GM23338 (cell line): ENCODE measurements around the gene OR7D4. TPM values are rescaled to one million over a fixed set of nuclear protein-coding genes. Genes with fewer than 3 reads are reported as not detected.

ENCODE experiments used
- ATAC-seq: fragments of 200-7000 bp; cut with Tn5 transposase; 3 replicates; pipeline ENCODE4 v1.9.1; 2020
- DNase-seq: peaks from one replicate; pipeline ENCODE4 v3.0.0-alpha.2; 2015; ENCODE audit warnings: low spot score
- H2AFZ ChIP-seq: fragments of 200-600 bp; sonication (generic); 2 replicates; pipeline ENCODE4 v1.8.0; 2016; ENCODE audit warnings: antibody characterized with exemption, mild to moderate bottlenecking, moderate library complexity
- H3F3A ChIP-seq: fragments of 200-600 bp; sonication (generic); replicated peaks from 2 replicates; pipeline ENCODE4 v1.8.0; 2017; ENCODE audit warnings: antibody characterized with exemption, mixed run types, low read depth
- H3K27ac ChIP-seq: fragments of 200-600 bp; sonication (generic); 2 replicates; pipeline ENCODE4 v1.6.1; 2016; ENCODE audit warnings: low read depth
- H3K27me3 ChIP-seq: fragments of 200-600 bp; sonication (generic); 2 replicates; pipeline ENCODE4 v1.8.0; 2016; ENCODE audit warnings: mild to moderate bottlenecking, mixed run types, moderate library complexity; ENCODE audit not compliant: insufficient read depth
- H3K36me3 ChIP-seq: fragments of 200-600 bp; sonication (generic); 2 replicates; pipeline ENCODE4 v1.8.0; 2016; ENCODE audit warnings: mild to moderate bottlenecking; ENCODE audit not compliant: insufficient read depth
- H3K4me1 ChIP-seq: fragments of 200-600 bp; sonication (generic); 2 replicates; pipeline ENCODE4 v1.8.0; 2016; ENCODE audit warnings: mild to moderate bottlenecking, moderate library complexity; ENCODE audit not compliant: insufficient read depth
- H3K4me2 ChIP-seq: fragments of 200-600 bp; sonication (generic); 2 replicates; pipeline ENCODE4 v1.7.1; 2017; ENCODE audit warnings: mixed run types
- H3K4me3 ChIP-seq: fragments of 200-600 bp; sonication (generic); 2 replicates; pipeline ENCODE4 v1.6.1; 2016; ENCODE audit warnings: mixed run types
- H3K79me2 ChIP-seq: fragments of 200-600 bp; sonication (generic); replicated peaks from 2 replicates; pipeline ENCODE4 v1.8.0; 2017; ENCODE audit warnings: mild to moderate bottlenecking; ENCODE audit not compliant: insufficient read depth
- H3K9me2 ChIP-seq: fragments of 200-600 bp; sonication (generic); 2 replicates; pipeline ENCODE4 v1.8.0; 2017; ENCODE audit not compliant: insufficient read depth
- H4K20me1 ChIP-seq: fragments of 200-600 bp; sonication (generic); replicated peaks from 2 replicates; pipeline ENCODE4 v1.8.0; 2017; ENCODE audit warnings: mild to moderate bottlenecking; ENCODE audit not compliant: insufficient read depth
- H3K27ac Mint-ChIP-seq: 2 replicates; pipeline ENCODE4 v1.8.0; 2020; ENCODE audit warnings: inconsistent platforms, mild to moderate bottlenecking, moderate library complexity, mixed read lengths
- H3K27me3 Mint-ChIP-seq: 3 replicates; pipeline ENCODE4 v1.8.0; 2022; ENCODE audit warnings: low read depth, mild to moderate bottlenecking, moderate library complexity, mixed read lengths, inconsistent platforms; ENCODE audit not compliant: insufficient read depth, poor library complexity
- H3K36me3 Mint-ChIP-seq: 3 replicates; pipeline ENCODE4 v1.8.0; 2021; ENCODE audit warnings: low read depth, mild to moderate bottlenecking, inconsistent platforms, moderate library complexity, mixed read lengths
- H3K4me1 Mint-ChIP-seq: 3 replicates; pipeline ENCODE4 v1.8.0; 2020; ENCODE audit warnings: mild to moderate bottlenecking, inconsistent platforms, mixed read lengths
- H3K4me3 Mint-ChIP-seq: 3 replicates; pipeline ENCODE4 v1.8.0; 2021; ENCODE audit warnings: moderate library complexity, mild to moderate bottlenecking, inconsistent platforms, mixed read lengths
- H3K9me3 Mint-ChIP-seq: 3 replicates; pipeline ENCODE4 v1.8.0; 2020; ENCODE audit warnings: moderate library complexity, mild to moderate bottlenecking, inconsistent platforms, mixed read lengths
- CREB1 ChIP-seq: fragments of 250-450 bp; sonication (Bioruptor Pico); IDR thresholded peaks from 2 replicates; pipeline ENCODE4 v1.5.0; 2020; ENCODE audit warnings: low read depth, mild to moderate bottlenecking, moderate library complexity
- CTCF ChIP-seq, 2 experiments: fragments of 200-600 bp in 1 of 2; sonication (generic) in 1 of 2; conservative IDR thresholded peaks; 2 replicates each; pipeline versions ENCODE4 v1.5.1 to v1.6.1; 2016 to 2017; ENCODE audit warnings: antibody characterized with exemption in 2 of 2, low read depth in 2 of 2, mild to moderate bottlenecking in 2 of 2, moderate library complexity in 1 of 2
- ETS1 ChIP-seq: IDR thresholded peaks from 2 replicates; pipeline ENCODE4 v1.6.1; 2016; ENCODE audit warnings: antibody characterized with exemption
- EZH2 ChIP-seq: fragments of 200-600 bp; sonication (generic); IDR thresholded peaks from one replicate; pipeline ENCODE4 v1.8.0; 2017; ENCODE audit warnings: antibody characterized with exemption, mild to moderate bottlenecking, low read depth; ENCODE audit not compliant: unreplicated experiment
- EZH2phosphoT487 ChIP-seq: fragments of 200-600 bp; sonication (generic); IDR thresholded peaks from one replicate; pipeline ENCODE4 v1.8.1; 2018; ENCODE audit warnings: antibody characterized with exemption; ENCODE audit not compliant: unreplicated experiment
- JUNB ChIP-seq: IDR thresholded peaks from one replicate; pipeline ENCODE4 v1.6.1; 2016; ENCODE audit warnings: antibody characterized with exemption; ENCODE audit not compliant: unreplicated experiment
- NANOG ChIP-seq: IDR thresholded peaks from 2 replicates; pipeline ENCODE4 v1.6.1; 2016; ENCODE audit warnings: antibody characterized with exemption, borderline replicate concordance
- POLR2AphosphoS5 ChIP-seq: IDR thresholded peaks from 2 replicates; pipeline ENCODE4 v1.6.1; 2016; ENCODE audit warnings: antibody characterized with exemption, low read depth
- REST ChIP-seq: IDR thresholded peaks from one replicate; pipeline ENCODE4 v1.6.1; 2018; ENCODE audit warnings: antibody characterized with exemption; ENCODE audit not compliant: unreplicated experiment
- STAT1 ChIP-seq: IDR thresholded peaks from one replicate; pipeline ENCODE4 v1.6.1; 2016; ENCODE audit warnings: antibody characterized with exemption; ENCODE audit not compliant: unreplicated experiment
- ZNF114 ChIP-seq: fragments of 250-450 bp; sonication (Bioruptor Pico); IDR thresholded peaks from 2 replicates; pipeline ENCODE4 v1.5.0; 2020; ENCODE audit warnings: mild to moderate bottlenecking, moderate library complexity
- ZNF331 ChIP-seq: fragments of 250-450 bp; sonication (Bioruptor Pico); IDR thresholded peaks from 2 replicates; pipeline ENCODE4 v1.5.0; 2020; ENCODE audit warnings: low read depth, mild to moderate bottlenecking, moderate library complexity
- ZNF462 ChIP-seq: fragments of 250-450 bp; sonication (Bioruptor Pico); IDR thresholded peaks from 2 replicates; pipeline ENCODE4 v1.5.0; 2020; ENCODE audit warnings: mild to moderate bottlenecking, moderate library complexity
- polyA plus RNA-seq: library from polyadenylated mRNA; unstranded; fragments of >200 nt; fragmentation: Nextera tagmentation; extraction: Ambion mirVana; gene quantifications from 2 replicates; pipeline ENCODE4 v1.2.1, GENCODE V29; 2016
- total RNA-seq: library from RNA; depleted of rRNA; stranded (reverse); fragments of >200 nt; shearing (Covaris generic); gene quantifications from 2 replicates; pipeline ENCODE4 v1.2.3, GENCODE V29; 2014

Gene OR7D4
- total and polyA plus RNA-seq, 2 experiments from 2014 or later = not detected

DNA sequence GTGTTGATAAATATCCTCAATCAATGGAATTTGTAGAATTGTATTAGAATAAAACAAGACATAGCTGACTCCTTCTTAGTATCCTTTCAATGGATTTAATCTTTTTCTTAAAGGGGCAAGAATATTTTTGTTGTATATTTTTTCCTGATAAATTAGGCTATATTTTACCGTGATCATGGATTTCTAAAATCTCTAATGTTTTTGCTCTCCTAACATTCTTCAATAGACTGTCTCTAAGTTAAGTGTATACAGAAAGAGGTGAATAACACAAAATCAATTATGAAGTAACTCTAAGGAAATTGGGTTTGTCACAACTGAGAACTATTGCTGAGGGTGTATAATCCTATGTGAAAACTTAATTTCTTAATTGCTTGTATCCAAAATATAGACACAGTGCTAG, 31.2 kb upstream of the OR7D4 start, which contains the start of gene OR7E24:
OR7E24 (plus strand) TSS at position 301 of the 400 bp plus-strand sequence. CDS start 114 bp downstream, outside the sequence.
- Mint-ChIP-seq H3K4me1 (no peaks in the 10 kb centered on the region), H3K27ac (no peak within 1 kb of the TSS), H3K4me3 (no peak within 1 kb of the TSS), H3K36me3 (peaks cover 29% of the 10 kb centered on the region), H3K27me3 (peaks cover 2% of the 10 kb centered on the region), H3K9me3 (peaks cover 95% of the 10 kb centered on the region)
- H3K79me2 ChIP-seq = no peaks in the 10 kb centered on the region
- no peaks in the 10 kb centered on the region for H3K4me1 ChIP-seq
- H3K9me2 ChIP-seq = no peaks in the 10 kb centered on the region
- no peak within 1 kb of the TSS for H3K4me2 ChIP-seq
- H4K20me1 ChIP-seq = no peaks in the 10 kb centered on the region
- no peaks in the 10 kb centered on the region for H3K27me3 ChIP-seq
- H3F3A ChIP-seq = no peaks in the 10 kb centered on the region
- H3K27ac ChIP-seq = no peak within 1 kb of the TSS
- no peak within 1 kb of the TSS for H3K4me3 ChIP-seq
- no peak for TF ChIP-seq CREB1 (CRISPR knock-in tag)
- TF ChIP-seq NANOG = no peak
- no peak for TF ChIP-seq REST
- no peak for TF ChIP-seq CTCF (conservative IDR thresholded peaks at IDR 0.05; ENCODE audit: low read depth in 2 of 2)
- no peak for TF ChIP-seq EZH2
- no peak for TF ChIP-seq ZNF114 (CRISPR knock-in tag)
- TF ChIP-seq ETS1 = no peak
- no peak for TF ChIP-seq EZH2phosphoT487
- TF ChIP-seq JUNB = no peak
- no peak for TF ChIP-seq ZNF462
- no peak for TF ChIP-seq ZNF331 (CRISPR knock-in tag)
- TF ChIP-seq POLR2AphosphoS5 = no peak
- TF ChIP-seq STAT1 = no peak
- ATAC-seq (no peak), DNase-seq (no peak)
- H2AFZ ChIP-seq = no peak within 1 kb of the TSS
- H3K36me3 ChIP-seq = peaks cover 3% of the 10 kb centered on the region
